PC-9 (cell line): Measurements from ENCODE around the gene ITGB1BP2.
"Not testable (repeated sequence)": the region's sequence is repeated elsewhere in the genome, so short reads cannot be mapped to it uniquely, and the experiment has no call there.

Source experiments
- EZH2 ChIP-seq: fragments of 200-600 bp; sonication (generic); IDR thresholded peaks from 2 replicates; pipeline ENCODE4 v1.8.0; 2017; ENCODE audit warnings: antibody characterized with exemption, low read depth
- TF ChIP-seq, protein P1 (sequence below): fragments of 200-600 bp; sonication (generic); conservative IDR thresholded peaks from 2 replicates; pipeline ENCODE4 v1.6.1; 2017; ENCODE audit warnings: mixed run types, antibody characterized with exemption, mild to moderate bottlenecking, moderate library complexity

- not testable (repeated sequence) for TF ChIP-seq EZH2
- TF ChIP-seq, protein P1, sequence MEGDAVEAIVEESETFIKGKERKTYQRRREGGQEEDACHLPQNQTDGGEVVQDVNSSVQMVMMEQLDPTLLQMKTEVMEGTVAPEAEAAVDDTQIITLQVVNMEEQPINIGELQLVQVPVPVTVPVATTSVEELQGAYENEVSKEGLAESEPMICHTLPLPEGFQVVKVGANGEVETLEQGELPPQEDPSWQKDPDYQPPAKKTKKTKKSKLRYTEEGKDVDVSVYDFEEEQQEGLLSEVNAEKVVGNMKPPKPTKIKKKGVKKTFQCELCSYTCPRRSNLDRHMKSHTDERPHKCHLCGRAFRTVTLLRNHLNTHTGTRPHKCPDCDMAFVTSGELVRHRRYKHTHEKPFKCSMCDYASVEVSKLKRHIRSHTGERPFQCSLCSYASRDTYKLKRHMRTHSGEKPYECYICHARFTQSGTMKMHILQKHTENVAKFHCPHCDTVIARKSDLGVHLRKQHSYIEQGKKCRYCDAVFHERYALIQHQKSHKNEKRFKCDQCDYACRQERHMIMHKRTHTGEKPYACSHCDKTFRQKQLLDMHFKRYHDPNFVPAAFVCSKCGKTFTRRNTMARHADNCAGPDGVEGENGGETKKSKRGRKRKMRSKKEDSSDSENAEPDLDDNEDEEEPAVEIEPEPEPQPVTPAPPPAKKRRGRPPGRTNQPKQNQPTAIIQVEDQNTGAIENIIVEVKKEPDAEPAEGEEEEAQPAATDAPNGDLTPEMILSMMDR: not testable (repeated sequence)
Measured at GRCh38 chrX:71300495-71300894, 1.1 kb upstream of the ITGB1BP2 start.
